T-cell (primary cell): ENCODE results near the gene NCAM1. TPM values are rescaled to one million over a fixed set of nuclear protein-coding genes. Genes with fewer than 3 reads are reported as not detected.

Experiments
- ATAC-seq, 4 experiments: fragments of 200-7000 bp in 3 of 4; fragments of 150-1000 bp in 1 of 4; cut with Tn5 transposase; replicated peaks in 1 of 4; 1 replicate in 3 of 4; 2 replicates in 1 of 4; pipeline ENCODE4 v1.10.0; 2021; ENCODE audit warnings: moderate library complexity in 3 of 4, mild to moderate bottlenecking in 2 of 4, moderate number of reproducible peaks in 1 of 4
- CTCF ChIA-PET, 2 donors: fragments of 300-600 bp; sonication (Branson Sonifier 250); formaldehyde crosslinking; loops; one replicate each; lab custom pipeline; 2022; ENCODE audit warnings: antibody characterized with exemption in 2 of 2; lab: Charles Lee
- POLR2A ChIA-PET, 2 donors: fragments of 300-600 bp; sonication (Branson Sonifier 250); formaldehyde crosslinking; loops; one replicate each; lab custom pipeline; 2022; ENCODE audit warnings: antibody characterized with exemption in 2 of 2; lab: Charles Lee
- DNase-seq, 35 experiments: peaks; one replicate each; pipeline versions ENCODE4 v3.0.0 to v3.0.0-alpha.2; 2013 to 2023
- H3K27ac ChIP-seq: one replicate; pipeline ENCODE4 v1.5.1; 2013; ENCODE audit warnings: low read length
- H3K27me3 ChIP-seq, 2 experiments: replicated peaks in 1 of 2; 1 replicate in 1 of 2; 2 replicates in 1 of 2; pipeline versions ENCODE4 v1.6.1 to v1.7.0; 2013; ENCODE audit warnings: low read length in 1 of 2, mixed read lengths in 1 of 2; ENCODE audit not compliant: control insufficient read depth in 2 of 2, insufficient read depth in 2 of 2; ENCODE audit errors: extremely low read depth in 1 of 2
- H3K36me3 ChIP-seq, 2 donors: 1 replicate in 1 of 2; 2 replicates in 1 of 2; pipeline versions ENCODE4 v1.6.1 to v1.7.0; 2013; ENCODE audit warnings: low read length in 1 of 2; ENCODE audit not compliant: control insufficient read depth in 2 of 2, insufficient read depth in 1 of 2; ENCODE audit errors: extremely low read depth in 1 of 2
- H3K4me1 ChIP-seq, 2 experiments: 1 replicate in 1 of 2; 2 replicates in 1 of 2; pipeline versions ENCODE4 v1.6.1 to v1.7.0; 2013; ENCODE audit warnings: low read length in 2 of 2, mixed read lengths in 1 of 2; ENCODE audit not compliant: insufficient read depth in 2 of 2, control insufficient read depth in 1 of 2; ENCODE audit errors: extremely low read depth in 1 of 2
- H3K4me3 ChIP-seq, 2 donors: 1 replicate in 1 of 2; 2 replicates in 1 of 2; pipeline versions ENCODE4 v1.5.1 to v1.7.0; 2013; ENCODE audit warnings: mild to moderate bottlenecking in 2 of 2, low read length in 1 of 2, moderate library complexity in 1 of 2; ENCODE audit not compliant: control insufficient read depth in 1 of 2; ENCODE audit errors: extremely low read depth in 1 of 2
- H3K9me3 ChIP-seq: 2 replicates; pipeline ENCODE4 v1.7.0; 2013
- H3K27ac Mint-ChIP-seq, 2 donors: one replicate each; pipeline ENCODE4 v1.8.0; 2020 to 2021; ENCODE audit warnings: mild to moderate bottlenecking in 2 of 2, mixed read lengths in 2 of 2
- H3K27me3 Mint-ChIP-seq, 2 donors: one replicate each; pipeline ENCODE4 v1.8.0; 2021 to 2022; ENCODE audit warnings: mixed read lengths in 2 of 2
- H3K36me3 Mint-ChIP-seq: one replicate; pipeline ENCODE4 v1.8.0; 2021; ENCODE audit warnings: mixed read lengths
- H3K4me1 Mint-ChIP-seq, 3 donors: one replicate each; pipeline ENCODE4 v1.8.0; 2020 to 2022; ENCODE audit warnings: mixed read lengths in 3 of 3, mild to moderate bottlenecking in 1 of 3
- H3K4me3 Mint-ChIP-seq, 3 donors: one replicate each; pipeline ENCODE4 v1.8.0; 2020 to 2022; ENCODE audit warnings: mild to moderate bottlenecking in 3 of 3, mixed read lengths in 3 of 3, moderate library complexity in 3 of 3
- H3K9me3 Mint-ChIP-seq, 3 donors: one replicate each; pipeline ENCODE4 v1.8.0; 2020 to 2022; ENCODE audit warnings: mixed read lengths in 3 of 3
- WGBS: methylation state at CpG from one replicate; pipeline ENCODE4 v1.1.5; 2013; ENCODE audit warnings: missing lambda C conversion rate; ENCODE audit not compliant: insufficient coverage; 5-methylcytosine and 5-hydroxymethylcytosine counted together
- total RNA-seq, 35 experiments: library from RNA in 6 of 35; stranded (reverse) in 6 of 35; fragments of 120-200 nt in 1 of 35; gene quantifications; one replicate each; pipeline versions ENCODE4 v1.2.1 to v1.2.4 and lab custom pipeline; 2013 to 2026

The NCAM1 gene
- total RNA-seq, 5 donors from 2014 or later (not counting 1 experiment from before 2014, with no cell fraction given): 0.90 to 1.8 (median 1.1) TPM

DNA sequence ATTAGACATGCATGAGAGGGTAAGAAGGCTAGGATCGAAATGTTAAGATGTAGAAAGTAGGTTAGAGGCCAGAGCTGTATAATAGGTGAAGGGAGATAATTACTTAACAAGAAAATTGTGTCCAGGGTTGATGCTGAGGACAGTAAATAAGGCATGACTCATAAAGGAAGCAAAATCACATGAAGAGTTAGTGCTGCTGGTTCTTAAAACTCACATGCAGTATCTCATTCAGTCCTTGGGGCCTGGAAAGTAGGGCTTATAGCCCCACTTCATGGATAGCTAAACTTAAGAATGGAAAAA, 130.2 kb downstream of the NCAM1 start:
- ChIA-PET CTCF (no interaction called here), POLR2A (no interaction called here)
- Mint-ChIP-seq H3K4me3 (no peak overlapping the region), H3K36me3 (no peaks in the 10 kb centered on the region), H3K27ac (no peak overlapping the region), H3K27me3 (peaks cover 0 to 27% of the 10 kb centered on the region in 2 donors), H3K9me3 (no peaks in the 10 kb centered on the region), H3K4me1 (no peaks in the 10 kb centered on the region)
- no peaks in the 10 kb centered on the region for H3K27me3 ChIP-seq
- H3K4me1 ChIP-seq: no peaks in the 10 kb centered on the region
- DNase-seq: no peak
- no peak overlapping the region for H3K27ac ChIP-seq
- no peak for ATAC-seq
- no peak overlapping the region for H3K4me3 ChIP-seq
- WGBS: 50% methylated on average over 1 of the region's 1 CpG
- H3K9me3 ChIP-seq: no peaks in the 10 kb centered on the region
- no peaks in the 10 kb centered on the region for H3K36me3 ChIP-seq

DNA sequence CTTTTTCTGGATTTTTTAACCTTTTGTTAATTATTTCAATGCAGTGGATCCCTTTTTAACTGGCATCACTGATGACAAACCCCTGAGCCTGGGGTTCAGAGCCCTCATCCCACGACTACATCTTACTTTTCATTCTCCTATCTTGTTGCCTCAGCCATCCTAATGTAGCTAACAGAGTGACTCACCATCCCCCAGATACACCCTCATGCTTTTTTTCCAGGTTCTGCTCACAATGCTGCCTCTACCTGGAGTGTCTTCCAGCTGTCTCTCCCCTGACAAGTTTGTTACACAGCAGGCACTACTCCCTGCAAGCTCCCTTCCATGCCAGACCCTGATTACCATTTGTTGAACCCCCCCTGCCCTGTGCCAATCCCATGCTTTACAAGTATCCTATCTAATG, 135.4 kb downstream of the NCAM1 start:
- no peaks in the 10 kb centered on the region for H3K36me3 Mint-ChIP-seq
- ChIA-PET CTCF (no interaction called here), POLR2A (no interaction called here)
- DNase-seq (no peak), ATAC-seq (no peak)
- peaks cover 5 to 33% of the 10 kb centered on the region in 2 donors for H3K27me3 Mint-ChIP-seq
- H3K9me3 Mint-ChIP-seq: no peaks in the 10 kb centered on the region
- H3K36me3 ChIP-seq: no peaks in the 10 kb centered on the region
- no peak overlapping the region for H3K27ac Mint-ChIP-seq
- H3K4me3 ChIP-seq: no peak overlapping the region
- no peaks in the 10 kb centered on the region for H3K4me1 Mint-ChIP-seq
- no peak overlapping the region for H3K27ac ChIP-seq
- H3K27me3 ChIP-seq: no peaks in the 10 kb centered on the region
- WGBS: 38% methylated on average over 1 of the region's 1 CpG
- H3K4me3 Mint-ChIP-seq: no peak overlapping the region
- H3K4me1 ChIP-seq: no peaks in the 10 kb centered on the region
- no peaks in the 10 kb centered on the region for H3K9me3 ChIP-seq

DNA sequence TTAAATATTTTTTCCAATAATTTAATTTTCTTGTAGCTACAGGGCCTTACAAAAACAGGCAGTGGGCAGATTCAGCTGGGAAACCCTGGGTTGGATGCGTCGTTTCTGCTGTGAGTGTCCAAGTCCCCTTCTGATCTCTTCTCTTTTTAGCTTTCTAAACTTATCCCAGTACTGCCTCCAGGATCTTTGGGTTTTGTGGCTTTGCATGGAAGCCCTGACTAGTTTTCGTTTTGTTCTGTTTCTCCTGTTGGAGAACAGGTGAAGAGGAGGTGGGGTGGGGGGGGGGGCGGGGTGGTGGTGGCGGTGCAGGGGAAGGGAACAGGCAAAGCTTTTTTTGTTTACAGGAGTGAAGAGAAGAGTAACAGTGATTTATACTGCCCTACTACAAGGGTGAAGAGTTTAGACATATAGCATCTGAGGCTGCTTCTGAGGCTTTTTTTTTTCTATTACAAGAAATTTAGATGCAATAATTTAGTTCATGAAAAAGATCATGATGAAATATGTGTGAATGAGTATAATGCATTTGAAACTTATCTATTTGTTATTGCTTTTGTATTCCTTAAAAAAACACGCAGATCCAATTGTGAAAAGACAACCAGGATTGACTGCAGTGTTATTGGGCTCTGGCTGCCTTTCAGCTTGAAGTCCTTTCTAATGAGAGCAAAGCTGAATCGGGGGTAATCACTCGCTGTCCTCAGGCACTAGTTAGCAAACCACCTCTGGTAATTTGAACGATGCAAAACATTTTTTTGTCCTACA, 142.9 kb downstream of the NCAM1 start:
- POLR2A ChIA-PET: no interaction called here
- Mint-ChIP-seq H3K4me3 (no peak overlapping the region), H3K27ac (no peak overlapping the region), H3K4me1 (no peaks in the 10 kb centered on the region), H3K36me3 (no peaks in the 10 kb centered on the region), H3K27me3 (peaks cover 11 to 22% of the 10 kb centered on the region in 2 donors), H3K9me3 (no peaks in the 10 kb centered on the region)
- Histone ChIP-seq H3K27me3 (no peaks in the 10 kb centered on the region), H3K36me3 (no peaks in the 10 kb centered on the region), H3K4me3 (no peak overlapping the region), H3K4me1 (no peaks in the 10 kb centered on the region), H3K9me3 (no peaks in the 10 kb centered on the region), H3K27ac (no peak overlapping the region)
- WGBS: 72% methylated on average over 2 of the region's 9 CpGs
- no peak for DNase-seq
- CTCF ChIA-PET: no interaction called here
- no peak for ATAC-seq

DNA sequence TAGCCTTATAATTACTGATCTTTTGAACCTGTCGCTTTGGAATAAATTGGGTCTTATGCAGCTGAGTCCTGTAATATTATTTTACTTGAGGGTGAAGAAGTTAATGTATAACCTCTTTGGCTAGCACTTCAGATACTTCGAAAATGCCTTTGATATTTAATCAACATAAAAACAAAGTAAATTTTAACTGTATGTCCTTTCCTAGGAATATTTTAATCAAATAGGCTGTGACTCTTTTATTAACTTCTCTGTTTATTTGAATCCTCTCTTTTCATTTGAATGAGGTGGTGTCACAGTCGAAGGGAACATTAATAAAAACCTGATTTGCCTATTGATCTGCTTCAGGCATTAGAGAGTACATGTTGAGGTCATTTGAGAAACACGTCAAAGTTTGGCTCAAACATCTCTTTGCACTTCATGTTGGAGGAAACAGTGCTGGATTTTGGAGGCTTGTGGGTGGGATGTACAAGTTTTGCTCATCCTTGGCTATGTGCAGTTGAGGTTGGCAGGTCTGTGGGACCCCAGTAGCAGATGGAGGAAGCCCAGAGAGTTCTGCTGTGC, 143.6 kb downstream of the NCAM1 start:
- no peaks in the 10 kb centered on the region for H3K4me1 Mint-ChIP-seq
- H3K9me3 Mint-ChIP-seq: no peaks in the 10 kb centered on the region
- ATAC-seq: no peak
- no peak overlapping the region for H3K4me3 ChIP-seq
- no peaks in the 10 kb centered on the region for H3K9me3 ChIP-seq
- DNase-seq: no peak
- ChIA-PET POLR2A (no interaction called here), CTCF (no interaction called here)
- WGBS: 52% methylated on average over 2 of the region's 4 CpGs
- H3K36me3 Mint-ChIP-seq: no peaks in the 10 kb centered on the region
- H3K27ac Mint-ChIP-seq: no peak overlapping the region
- no peaks in the 10 kb centered on the region for H3K27me3 ChIP-seq
- H3K36me3 ChIP-seq: no peaks in the 10 kb centered on the region
- H3K27me3 Mint-ChIP-seq: peaks cover 11 to 22% of the 10 kb centered on the region in 2 donors
- H3K27ac ChIP-seq: no peak overlapping the region
- no peak overlapping the region for H3K4me3 Mint-ChIP-seq
- H3K4me1 ChIP-seq: no peaks in the 10 kb centered on the region

DNA sequence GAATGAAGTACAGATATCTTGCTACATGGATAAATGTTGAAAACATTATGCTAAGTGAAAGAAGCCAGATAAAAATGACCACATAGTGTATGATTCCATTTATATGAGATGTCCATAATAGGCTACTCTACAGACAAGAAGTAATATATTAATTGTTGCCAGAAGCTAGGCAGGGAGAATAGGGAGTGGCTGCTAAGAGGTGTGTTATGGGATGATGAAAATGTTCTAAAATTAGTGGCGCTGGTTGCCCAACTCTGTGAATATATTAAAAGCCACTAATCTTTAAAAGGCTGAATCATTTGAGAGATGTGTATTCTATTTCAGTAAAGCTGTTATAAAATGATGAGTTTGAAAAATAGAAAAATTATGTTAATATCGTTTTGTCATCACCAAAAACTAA, 144.4 kb downstream of the NCAM1 start:
- DNase-seq (no peak), ATAC-seq (no peak)
- WGBS: no CpG with 5 or more reads among the region's 2 CpGs
- ChIA-PET CTCF (no interaction called here), POLR2A (no interaction called here)
- no peak overlapping the region for H3K4me3 Mint-ChIP-seq
- Histone ChIP-seq H3K36me3 (no peaks in the 10 kb centered on the region), H3K27ac (no peak overlapping the region), H3K4me1 (no peaks in the 10 kb centered on the region), H3K27me3 (no peaks in the 10 kb centered on the region), H3K9me3 (no peaks in the 10 kb centered on the region), H3K4me3 (no peak overlapping the region)
- no peaks in the 10 kb centered on the region for H3K4me1 Mint-ChIP-seq
- no peaks in the 10 kb centered on the region for H3K36me3 Mint-ChIP-seq
- H3K27ac Mint-ChIP-seq: no peak overlapping the region
- peaks cover 11 to 16% of the 10 kb centered on the region in 2 donors for H3K27me3 Mint-ChIP-seq
- no peaks in the 10 kb centered on the region for H3K9me3 Mint-ChIP-seq

DNA sequence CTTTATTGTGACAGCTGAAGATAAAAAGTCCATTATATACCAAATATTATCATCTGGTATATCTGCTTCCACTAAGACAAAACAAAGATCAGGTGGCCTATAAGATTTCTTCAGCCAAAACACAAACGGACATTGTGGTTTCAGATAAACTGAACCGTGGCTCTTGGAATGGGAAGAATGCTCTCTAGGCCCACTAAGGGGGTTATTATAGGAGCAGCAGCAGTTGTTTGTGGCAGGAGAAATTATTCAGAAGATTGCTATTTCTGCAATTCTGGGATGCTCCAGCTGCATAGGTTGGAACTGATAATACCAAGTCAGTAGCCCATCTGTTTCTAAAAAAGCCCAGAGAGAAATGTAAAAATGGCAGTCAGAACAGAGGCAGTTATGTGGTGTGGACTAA, 145.3 kb downstream of the NCAM1 start:
- H3K4me1 ChIP-seq: no peaks in the 10 kb centered on the region
- no peaks in the 10 kb centered on the region for H3K4me1 Mint-ChIP-seq
- no peak overlapping the region for H3K4me3 ChIP-seq
- no peaks in the 10 kb centered on the region for H3K9me3 ChIP-seq
- DNase-seq: no peak
- ChIA-PET POLR2A (no interaction called here), CTCF (no interaction called here)
- H3K4me3 Mint-ChIP-seq: no peak overlapping the region
- no peaks in the 10 kb centered on the region for H3K9me3 Mint-ChIP-seq
- no peak overlapping the region for H3K27ac Mint-ChIP-seq
- no peaks in the 10 kb centered on the region for H3K36me3 ChIP-seq
- 58% methylated on average over 2 of the region's 2 CpGs for WGBS
- H3K27me3 Mint-ChIP-seq: peaks cover 8 to 10% of the 10 kb centered on the region in 2 donors
- no peak for ATAC-seq
- H3K27ac ChIP-seq: no peak overlapping the region
- H3K36me3 Mint-ChIP-seq: no peaks in the 10 kb centered on the region
- no peaks in the 10 kb centered on the region for H3K27me3 ChIP-seq
